ENCODE results near the gene TMEM80.

Gene TMEM80

DNA sequence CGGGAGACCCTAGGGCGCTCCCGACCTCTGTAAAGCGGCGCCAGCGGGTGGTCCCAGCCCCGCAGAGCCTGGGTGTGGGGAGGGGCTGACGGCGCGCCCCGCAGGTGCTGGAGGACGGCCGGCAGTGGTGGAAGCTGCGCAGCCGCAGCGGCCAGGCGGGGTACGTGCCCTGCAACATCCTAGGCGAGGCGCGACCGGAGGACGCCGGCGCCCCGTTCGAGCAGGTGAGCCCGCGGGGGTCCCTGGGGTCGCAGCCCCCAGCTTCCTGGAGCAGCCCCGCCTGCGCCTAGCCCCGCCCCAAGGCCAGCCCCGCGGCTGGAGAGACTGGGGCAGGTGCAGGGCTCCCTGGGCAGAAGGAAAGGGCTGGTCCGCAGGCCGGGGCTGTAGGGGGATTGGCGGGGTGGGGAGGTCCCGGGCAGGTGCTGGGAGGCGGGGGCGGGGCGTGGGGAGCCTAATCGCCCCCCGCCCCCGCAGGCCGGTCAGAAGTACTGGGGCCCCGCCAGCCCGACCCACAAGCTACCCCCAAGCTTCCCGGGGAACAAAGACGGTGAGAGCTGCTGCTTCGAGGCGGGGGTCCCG lies 30.1 kb downstream of the TMEM80 start:
- no peak overlapping the region for H3K4me3 ChIP-seq (replicated peaks in 1 of 2; ENCODE audit: low read depth in 2 of 2, low read length in 2 of 2)
- TF ChIP-seq, protein P1, sequence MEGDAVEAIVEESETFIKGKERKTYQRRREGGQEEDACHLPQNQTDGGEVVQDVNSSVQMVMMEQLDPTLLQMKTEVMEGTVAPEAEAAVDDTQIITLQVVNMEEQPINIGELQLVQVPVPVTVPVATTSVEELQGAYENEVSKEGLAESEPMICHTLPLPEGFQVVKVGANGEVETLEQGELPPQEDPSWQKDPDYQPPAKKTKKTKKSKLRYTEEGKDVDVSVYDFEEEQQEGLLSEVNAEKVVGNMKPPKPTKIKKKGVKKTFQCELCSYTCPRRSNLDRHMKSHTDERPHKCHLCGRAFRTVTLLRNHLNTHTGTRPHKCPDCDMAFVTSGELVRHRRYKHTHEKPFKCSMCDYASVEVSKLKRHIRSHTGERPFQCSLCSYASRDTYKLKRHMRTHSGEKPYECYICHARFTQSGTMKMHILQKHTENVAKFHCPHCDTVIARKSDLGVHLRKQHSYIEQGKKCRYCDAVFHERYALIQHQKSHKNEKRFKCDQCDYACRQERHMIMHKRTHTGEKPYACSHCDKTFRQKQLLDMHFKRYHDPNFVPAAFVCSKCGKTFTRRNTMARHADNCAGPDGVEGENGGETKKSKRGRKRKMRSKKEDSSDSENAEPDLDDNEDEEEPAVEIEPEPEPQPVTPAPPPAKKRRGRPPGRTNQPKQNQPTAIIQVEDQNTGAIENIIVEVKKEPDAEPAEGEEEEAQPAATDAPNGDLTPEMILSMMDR (IDR thresholded peaks at IDR 0.05; ENCODE audit: low read depth, low read length) = no peak
- no peak for DNase-seq (ENCODE audit: low read depth in 2 of 2)

GRCh38 chr11:726278-727220 lies 30.9 kb downstream of the TMEM80 start:
- no peak overlapping the region for H3K4me3 ChIP-seq (replicated peaks in 1 of 2; ENCODE audit: low read depth in 2 of 2, low read length in 2 of 2)
- TF ChIP-seq, protein P1 (IDR thresholded peaks at IDR 0.05; ENCODE audit: low read depth, low read length) = no peak
- peak in 1 of 2 donors; percentile 33 for DNase-seq (ENCODE audit: low read depth in 2 of 2)

GRCh38 chr11:727281-727701 lies 31.7 kb downstream of the TMEM80 start:
- no peak overlapping the region for H3K4me3 ChIP-seq (replicated peaks in 1 of 2; ENCODE audit: low read depth in 2 of 2, low read length in 2 of 2)
- TF ChIP-seq, protein P1 (IDR thresholded peaks at IDR 0.05; ENCODE audit: low read depth, low read length) = no peak
- DNase-seq (ENCODE audit: low read depth in 2 of 2) = no peak

- peak; percentile 78 to 95 for DNase-seq (ENCODE audit: low read depth in 2 of 2)
- TF ChIP-seq, protein P1 (IDR thresholded peaks at IDR 0.05; ENCODE audit: low read depth, low read length) = peak; percentile 99
- no peak overlapping the region for H3K4me3 ChIP-seq (replicated peaks in 1 of 2; ENCODE audit: low read depth in 2 of 2, low read length in 2 of 2)
Observed at GRCh38 chr11:727859-728748, 32.5 kb downstream of the TMEM80 start.

DNA sequence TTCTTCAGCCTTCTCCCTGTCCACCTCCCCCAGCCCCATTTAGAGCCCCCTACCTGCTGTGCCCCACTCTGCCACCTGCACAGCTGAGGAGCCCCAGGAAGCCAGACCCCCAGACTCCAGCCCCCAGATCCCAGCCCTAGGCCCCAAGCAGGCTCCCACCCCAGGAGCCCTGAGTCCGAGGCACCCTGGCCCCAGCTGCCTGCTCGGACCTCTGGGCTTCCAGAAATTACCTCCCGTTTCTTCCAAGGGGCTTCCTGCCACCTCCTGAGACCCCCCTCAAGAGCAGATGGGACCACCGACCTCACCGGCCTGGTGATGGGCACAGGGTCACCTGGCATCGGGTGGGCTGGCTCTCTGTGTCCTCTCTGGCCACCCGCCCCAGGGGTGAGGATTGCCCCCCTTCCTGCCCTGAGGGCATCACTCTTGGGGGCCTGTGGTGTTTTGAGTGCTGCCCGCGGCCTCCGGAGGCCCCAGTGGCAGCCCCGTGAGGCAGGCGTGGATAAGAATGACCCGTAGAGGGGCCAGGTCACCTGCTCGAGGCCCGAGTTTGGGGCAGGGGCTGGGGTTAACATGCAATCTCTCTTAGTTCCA lies 33.4 kb downstream of the TMEM80 start:
- TF ChIP-seq, protein P1 (IDR thresholded peaks at IDR 0.05; ENCODE audit: low read depth, low read length) = no peak
- no peak for DNase-seq (ENCODE audit: low read depth in 2 of 2)
- H3K4me3 ChIP-seq (replicated peaks in 1 of 2; ENCODE audit: low read depth in 2 of 2, low read length in 2 of 2) = no peak overlapping the region

DNA sequence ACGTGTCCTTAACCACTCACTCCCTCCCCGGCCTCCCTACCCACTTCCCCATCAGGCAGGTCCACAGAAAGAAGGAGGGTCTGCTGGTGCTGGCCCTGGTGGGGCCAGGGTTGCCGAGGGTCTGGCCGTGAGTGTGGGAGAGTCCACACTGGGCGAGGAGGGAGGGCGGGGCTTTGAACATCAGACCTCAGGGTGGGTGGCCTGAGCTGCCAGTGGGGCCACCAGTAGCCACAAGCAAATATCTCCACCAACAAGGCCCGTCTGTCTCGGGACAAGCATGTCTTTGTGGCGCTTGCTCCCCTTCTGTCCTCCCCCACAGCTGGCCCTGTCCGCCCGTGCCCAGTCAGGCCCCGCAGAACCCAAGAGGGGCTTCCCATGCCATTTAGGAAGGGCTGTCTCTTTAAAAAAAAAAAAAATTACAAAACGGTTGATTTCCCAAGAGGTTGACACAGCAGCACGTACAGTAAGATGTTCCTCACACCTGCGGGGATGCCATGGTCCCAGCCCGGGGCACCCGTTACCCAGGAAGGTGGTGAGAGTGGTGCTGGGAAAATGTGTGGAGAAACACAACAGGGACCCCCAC lies 34.0 kb downstream of the TMEM80 start:
- no peak for DNase-seq (ENCODE audit: low read depth in 2 of 2)
- H3K4me3 ChIP-seq (replicated peaks in 1 of 2; ENCODE audit: low read depth in 2 of 2, low read length in 2 of 2) = no peak overlapping the region
- TF ChIP-seq, protein P1 (IDR thresholded peaks at IDR 0.05; ENCODE audit: low read depth, low read length) = no peak

Data from cardiac fibroblast (primary cell).